Ammon's horn (tissue), 1 donor: ENCODE measurements around the gene BTBD17.

Source experiments
- DNase-seq: peaks from one replicate; pipeline ENCODE4 v3.0.0-alpha.2; 2016; ENCODE audit warnings: low spot score

The BTBD17 gene

DNA sequence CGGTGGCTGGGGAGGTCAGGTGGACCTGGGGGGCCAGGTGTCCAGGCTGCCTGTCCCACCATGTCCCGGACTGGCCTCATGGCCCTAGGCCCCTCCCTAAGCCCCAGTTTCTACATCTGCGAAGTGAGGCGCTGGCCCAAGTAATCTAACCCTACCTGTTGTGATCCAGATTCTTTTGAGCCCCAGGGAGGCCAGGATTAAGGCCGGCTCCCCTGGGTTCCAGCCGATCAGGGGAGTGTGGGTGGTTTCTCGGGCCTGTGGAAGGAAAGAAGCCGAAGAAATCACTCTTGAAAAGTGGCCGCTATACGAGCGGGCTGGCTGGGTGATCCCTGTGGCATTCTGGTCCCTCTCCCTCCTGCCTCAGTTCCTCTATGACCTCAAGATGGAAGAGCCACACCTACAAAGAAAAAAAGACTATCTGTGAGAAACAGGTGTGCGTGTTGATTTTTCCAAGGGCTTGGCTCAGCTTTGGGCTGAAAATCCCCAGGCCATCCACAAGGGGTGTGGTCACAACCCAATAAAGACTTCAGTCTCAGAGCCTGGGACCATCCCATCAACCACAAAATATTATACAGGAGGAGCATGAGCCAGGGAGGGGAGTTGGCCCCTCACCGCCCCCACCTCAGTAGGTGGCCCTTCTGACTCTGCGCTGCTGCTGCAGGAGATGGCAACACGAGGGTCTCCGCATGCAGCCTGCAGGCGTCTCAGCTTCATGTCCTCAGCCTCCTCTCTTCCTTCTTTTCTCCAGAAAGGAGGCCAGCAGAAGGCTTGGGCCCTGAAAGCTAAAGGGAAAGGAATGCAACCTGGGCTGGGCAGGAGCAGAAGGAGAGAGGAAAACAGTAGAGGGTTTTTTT lies 25.9 kb upstream of the BTBD17 start:
- no peak for DNase-seq

DNA sequence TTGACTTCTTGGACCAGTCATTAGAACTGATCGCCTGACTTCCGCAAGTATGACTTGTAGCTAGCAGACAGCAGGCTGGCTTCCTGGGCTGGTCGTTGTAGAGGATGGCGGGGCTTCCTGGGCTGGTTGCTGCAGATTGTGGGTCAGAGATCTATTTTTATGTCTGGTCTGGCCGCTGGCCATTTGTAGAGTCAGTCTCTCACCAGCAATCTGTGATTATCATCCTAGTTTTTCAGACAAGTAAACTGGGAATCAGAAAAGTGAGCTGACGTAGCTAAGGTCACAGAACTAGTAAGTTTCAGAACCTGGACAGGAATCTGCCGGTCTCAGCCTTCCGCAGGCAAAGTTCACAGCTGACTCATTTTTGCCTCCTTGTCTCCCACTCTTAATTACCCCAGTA lies 24.7 kb upstream of the BTBD17 start:
- DNase-seq, result no peak

DNA sequence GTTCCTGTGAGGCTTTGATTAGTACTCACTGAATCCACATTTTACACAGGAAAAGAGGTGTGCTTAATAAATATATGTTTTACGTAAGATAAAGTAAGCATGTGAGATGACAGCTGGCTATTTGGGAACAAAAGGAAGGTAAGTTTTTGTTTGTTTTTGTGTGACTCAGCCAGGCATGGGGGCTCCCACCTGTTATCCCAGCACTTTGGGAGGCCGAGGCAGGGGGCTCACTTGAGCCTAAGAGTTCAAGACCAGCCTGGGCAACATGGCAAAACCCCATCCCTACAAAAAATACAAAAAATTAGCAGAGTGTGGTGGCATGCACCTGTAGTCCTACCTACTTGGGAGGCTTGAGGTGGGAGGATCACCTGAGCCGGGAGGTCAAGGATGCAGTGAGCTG lies 23.5 kb upstream of the BTBD17 start:
- no peak for DNase-seq

DNA sequence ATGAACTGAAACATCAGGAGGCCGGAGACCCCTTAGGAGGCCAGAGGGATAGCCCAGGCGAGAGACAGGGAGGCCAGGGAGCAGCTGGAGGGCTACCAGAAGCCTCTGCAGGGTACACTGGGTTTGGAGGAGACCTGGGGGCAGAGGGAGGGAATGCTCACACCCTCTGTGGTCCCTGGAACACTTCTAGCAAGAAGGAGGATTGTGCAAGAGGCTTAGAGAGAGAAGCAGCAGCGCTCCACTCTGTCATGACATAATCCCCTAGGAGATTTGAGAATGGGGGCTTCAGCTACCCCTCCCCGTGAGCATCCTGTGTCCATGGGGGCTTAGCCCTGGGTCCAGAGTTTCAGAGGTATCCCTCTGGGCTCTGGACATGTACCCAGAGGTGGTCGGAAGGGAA lies 21.5 kb upstream of the BTBD17 start:
- DNase-seq, result no peak

DNA sequence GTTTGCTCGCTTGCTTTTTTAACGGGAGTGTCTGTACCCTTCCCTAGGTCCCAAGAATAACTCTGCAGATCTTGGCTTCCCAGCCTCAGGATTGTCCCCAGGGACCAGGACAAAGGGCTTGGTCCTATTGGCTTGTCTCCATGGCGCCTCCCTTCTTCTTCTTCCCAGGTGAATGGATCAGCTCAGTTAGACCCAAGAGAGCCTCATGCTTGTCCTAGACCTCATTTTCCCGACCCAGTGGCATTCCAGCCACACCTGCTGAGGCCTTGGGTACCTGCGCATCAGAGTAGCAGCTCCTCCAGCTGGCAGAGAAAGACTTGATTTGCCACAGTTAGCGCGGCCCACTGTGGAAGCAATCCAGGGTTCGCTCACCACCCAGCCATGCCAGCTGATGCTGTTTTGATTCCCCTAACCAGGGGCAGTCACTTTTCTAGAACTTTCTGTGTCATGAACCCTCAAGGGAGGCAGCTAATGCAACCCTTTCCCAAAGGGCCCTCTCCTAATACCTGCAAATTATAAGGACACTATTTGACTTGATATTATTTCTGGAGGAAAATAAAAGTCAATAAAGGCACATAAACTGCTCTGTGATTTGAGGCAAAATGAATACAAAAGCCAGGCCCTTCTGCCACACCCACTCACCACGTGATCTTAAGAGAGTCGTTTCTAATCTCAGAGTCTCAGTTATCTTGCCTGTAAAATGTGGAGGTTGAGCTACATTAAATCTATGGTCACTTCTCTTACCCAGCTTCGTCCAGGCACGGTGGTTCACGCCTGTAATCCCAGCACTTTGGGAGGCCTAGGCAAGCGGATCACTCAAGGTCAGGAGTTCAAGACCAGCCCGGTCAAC lies 19.5 kb upstream of the BTBD17 start:
- no peak for DNase-seq

DNA sequence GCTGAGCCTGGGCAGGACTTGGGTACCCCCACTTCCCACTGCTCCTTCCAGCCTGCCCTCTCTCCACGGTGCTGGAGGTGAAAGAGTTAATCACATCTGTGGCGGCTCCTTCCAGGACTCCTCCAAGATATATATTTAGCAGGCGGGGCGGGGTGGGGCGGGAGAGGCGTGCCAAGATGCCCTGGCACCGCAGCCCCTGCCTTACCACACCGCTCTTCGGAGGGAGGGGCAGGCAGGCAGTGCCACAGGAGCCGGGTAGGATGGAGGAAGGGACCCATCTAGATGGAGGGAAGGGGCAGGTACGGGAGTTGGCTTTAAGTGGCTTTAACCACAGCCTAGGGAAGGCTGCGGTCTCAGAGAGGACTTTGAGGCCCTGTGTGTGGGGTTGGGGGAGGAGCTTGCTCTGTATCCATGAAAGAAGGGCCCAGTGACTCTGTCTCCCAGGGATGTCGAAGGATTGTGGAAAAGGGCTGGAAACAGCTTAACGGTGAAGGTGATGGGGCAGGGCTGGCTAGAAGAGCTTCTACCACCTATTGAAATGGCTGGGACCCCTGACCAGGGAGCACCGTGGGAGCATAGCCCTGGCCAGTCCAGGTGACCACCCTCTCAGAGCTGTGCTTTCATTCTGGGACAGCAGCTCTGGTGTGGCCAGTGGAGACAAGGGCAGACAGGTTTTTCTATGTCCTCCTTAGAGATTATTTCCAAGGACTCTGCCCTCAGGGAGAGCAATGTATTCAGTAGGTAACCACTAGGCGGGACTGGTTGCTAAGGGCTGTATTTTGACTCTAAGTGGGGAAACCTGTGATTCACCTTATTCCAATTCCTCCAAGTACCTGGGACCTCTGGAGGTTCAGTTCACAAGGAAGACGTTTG lies 18.7 kb upstream of the BTBD17 start:
- DNase-seq, result no peak

DNA sequence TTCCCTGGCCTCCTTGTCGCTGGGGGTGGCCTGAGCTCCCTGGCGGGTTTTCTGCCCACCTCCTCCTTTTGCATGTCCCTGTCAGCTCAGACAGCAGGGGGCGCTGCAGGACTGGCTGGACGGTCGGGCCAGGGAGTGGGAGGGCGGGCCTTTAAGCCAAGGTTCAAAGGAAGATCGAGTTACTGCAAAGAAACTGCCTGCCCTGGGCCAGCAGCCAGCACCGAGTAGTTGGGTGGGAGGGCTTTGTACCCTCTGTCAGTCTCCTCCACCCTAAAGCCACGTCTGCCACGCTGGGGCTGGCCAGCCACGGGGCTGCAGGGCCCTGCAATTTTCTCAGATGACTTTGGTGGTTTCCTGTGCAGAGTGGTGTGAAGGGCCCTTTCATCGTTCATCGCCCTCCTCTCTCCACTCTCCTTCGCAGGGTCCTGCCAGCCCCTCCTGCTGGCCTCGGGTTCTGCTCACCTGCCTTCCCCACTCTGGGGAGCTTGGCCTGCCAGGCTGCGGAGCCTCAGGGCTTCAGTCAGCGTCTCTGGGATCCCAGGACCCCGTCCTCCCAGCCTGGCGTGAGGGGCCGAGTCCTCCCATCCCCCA lies 17.9 kb upstream of the BTBD17 start:
- DNase-seq, result peak; percentile 91

DNA sequence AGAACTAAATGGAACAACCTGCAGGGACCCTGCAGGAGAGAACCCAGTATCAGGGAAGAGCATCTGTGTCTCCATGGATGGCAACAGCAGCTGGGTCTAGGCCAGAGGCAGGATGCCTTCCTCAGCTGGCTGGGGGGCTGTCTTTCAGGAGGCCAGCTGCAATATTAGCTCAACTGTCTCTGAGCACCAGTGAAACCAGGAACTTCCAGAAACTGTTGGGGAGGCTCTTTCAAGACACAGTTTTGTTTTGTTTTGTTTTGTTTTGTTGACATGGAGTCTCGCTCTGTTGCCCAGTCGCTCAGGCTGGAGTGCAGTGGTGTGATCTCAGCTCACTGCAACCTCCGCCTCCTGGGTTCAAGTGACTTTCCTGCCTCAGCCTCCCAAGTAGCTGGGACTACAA lies 13.2 kb upstream of the BTBD17 start:
- no peak for DNase-seq

DNA sequence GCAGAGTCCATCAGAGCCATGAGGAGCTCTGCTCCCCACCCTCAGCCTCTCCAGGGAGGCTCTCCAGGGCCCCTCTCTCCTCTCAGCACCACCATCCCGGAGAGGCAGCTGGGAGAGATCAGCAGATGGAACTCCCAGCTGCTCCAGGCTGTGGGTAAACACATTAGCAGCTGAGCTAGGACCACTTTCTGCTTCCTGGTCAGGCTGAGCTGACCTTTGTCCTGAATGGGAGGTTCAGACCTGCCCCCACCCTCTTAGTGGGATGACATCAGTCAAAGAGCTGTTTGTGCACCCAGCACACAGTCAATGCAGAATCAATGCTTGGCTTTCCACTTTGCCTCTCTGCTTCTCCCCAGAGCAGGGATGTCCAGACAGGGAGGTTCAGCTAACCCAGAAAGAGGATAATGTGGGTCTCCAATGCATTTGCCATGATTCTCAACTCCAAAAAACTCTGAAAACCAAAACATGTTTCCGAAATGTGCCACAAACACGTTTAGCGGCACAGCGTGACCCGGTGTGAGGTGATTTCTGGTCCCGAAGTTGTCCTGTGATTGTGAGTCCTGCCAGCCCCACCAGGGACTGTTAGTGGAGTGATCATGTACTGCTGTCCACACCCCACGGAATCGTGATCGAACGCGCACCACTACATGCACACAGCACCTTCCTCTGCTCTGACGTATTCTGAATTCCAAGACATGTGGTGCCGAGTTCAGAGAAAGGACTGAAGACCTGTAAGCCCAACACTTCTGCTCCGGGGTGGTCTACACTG lies 12.4 kb upstream of the BTBD17 start:
- peak; percentile 95 for DNase-seq

DNA sequence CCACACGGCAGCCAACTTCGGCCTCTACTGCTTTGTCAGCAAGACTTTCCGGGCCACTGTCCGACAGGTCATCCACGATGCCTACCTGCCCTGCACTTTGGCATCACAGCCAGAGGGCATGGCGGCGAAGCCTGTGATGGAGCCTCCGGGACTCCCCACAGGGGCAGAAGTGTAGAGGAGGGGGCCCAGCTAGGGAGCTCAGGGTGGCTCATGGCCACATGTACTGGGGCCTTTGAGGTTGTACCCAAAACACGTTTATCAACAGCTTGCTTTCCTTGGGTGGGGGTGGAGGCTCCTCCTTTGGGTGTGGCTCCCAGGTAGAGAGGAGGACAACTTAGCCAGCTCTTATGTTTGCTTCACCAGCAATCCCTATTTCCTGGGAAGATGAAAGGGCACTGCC lies 10.8 kb upstream of the BTBD17 start:
- DNase-seq, result no peak

DNA sequence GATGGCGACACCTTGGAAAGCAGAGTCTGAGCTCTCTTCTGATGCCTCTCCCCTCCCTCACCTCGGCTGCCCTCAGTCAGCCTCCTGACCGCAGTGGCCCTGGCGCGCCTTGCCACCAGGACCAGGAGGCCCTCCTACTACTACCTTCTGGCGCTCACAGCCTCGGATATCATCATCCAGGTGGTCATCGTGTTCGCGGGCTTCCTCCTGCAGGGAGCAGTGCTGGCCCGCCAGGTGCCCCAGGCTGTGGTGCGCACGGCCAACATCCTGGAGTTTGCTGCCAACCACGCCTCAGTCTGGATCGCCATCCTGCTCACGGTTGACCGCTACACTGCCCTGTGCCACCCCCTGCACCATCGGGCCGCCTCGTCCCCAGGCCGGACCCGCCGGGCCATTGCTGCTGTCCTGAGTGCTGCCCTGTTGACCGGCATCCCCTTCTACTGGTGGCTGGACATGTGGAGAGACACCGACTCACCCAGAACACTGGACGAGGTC lies 10.0 kb upstream of the BTBD17 start:
- DNase-seq, result no peak

DNA sequence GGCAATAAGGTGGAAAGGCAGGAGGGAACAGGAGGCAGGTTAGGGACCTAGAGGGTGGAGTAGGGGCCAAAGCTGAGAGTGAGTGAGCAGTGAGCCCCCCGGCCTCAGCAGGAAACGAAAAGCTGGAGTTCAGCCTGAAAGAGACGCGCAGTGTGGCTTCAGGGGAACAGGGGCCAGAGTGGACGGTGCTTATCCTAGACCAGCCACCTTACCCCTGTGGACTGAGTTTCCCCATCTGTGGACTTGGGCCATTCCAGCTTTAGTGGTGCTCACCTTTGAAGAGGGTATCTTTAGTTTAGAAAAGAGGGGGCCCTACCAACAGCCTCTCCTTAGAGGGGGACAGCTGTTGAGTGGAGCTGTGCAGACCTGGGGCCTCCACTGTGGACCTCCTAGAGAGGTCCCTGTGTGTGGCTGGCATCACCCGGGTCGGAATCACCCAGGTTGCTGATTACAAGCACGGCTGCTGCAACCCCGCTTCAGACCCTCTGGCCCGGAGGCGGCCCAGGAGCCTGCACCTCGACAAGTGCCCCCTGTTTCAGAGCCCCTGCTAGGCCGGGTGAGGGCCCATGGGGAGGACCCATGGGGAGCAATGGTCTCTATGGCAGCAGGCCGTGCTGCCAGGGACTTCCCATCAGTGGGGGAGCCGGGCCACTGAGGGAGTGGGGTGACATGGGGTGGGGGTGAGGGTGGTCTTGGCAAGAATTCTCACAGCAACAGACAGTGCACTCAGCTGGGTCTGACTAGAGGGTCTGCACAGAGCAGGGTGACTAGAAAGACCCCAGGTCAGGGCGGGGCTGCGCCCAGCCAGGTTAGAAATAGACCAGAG lies 8.2 kb upstream of the BTBD17 start:
- DNase-seq, result no peak

DNA sequence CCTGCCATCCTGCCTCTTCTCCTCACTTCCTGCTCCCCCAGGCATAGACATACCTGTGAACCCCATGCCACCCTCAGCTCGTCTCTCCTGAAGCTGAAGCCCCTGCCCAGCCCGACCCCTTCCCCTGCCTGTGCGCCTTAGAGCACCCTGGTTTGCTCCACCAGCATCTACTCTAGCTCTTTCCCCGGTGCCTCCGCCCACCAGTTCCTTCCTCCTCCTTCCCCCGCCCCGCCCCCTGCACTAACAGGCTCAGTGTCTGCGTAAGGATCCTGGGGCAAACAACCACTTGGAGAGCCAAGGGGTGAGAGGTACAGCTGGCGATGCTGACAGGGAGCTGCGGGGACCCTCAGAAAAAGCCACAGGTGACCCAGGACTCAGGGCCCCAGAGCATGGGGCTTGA lies 7.6 kb upstream of the BTBD17 start:
- peak; percentile 33 for DNase-seq

DNA sequence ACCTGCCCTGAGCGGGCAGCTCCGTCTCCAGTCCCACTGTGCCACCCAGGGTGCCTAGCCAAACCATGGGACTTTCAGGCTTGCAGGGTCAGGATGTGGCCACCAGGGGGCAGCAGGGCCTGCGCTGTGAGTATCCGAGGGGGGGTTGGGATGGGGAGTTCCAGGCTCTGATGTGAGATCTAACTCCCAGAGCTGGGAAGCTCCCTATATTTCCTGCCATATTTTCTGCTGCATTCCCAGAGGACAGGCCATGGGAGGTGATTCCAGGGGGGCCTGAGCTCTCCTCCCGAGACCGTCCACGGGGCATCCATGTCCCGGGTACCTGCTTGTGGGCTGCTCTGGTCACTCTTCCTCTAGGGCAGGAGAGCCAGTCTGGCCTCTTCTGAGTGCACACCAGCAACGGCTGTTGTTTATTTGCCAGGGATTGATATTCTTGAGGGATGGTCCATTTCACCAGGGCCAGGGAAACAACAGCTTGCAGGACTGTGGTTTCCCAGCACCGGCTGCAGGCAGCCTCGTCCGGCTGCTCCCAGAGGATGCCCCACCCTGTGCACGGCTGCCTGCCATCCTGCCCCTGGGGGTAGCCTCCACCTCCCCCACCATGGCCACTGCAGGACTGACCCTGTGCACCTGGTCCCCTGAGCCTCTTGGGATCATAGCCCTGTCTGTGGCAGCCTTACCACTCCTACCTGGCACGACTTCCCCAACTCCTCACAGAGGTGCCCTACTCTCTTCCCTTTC lies 6.8 kb upstream of the BTBD17 start:
- DNase-seq, result peak; percentile 86

DNA sequence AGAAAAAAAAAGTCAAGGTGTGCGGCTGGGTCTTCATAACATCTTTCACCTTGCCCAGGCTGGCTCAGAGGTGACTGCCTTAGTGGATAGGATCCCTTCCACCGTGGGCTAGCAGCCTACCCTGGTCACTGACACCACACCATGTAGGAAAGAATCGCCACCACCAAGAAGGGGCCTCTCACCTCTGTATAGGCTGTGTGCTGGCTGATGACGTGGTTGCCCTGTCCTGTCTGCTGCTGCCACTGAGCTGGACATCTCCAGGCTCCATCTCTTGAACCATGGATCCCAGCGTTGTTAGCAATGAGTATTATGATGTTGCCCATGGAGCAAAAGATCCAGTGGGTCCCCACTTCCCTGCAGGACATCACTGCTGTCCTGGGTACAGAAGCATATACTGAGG lies 5.5 kb upstream of the BTBD17 start, which contains the start of gene GPR142:
GPR142 (plus strand) TSS at position 301 of the 400 bp plus-strand sequence. CDS start 2,035 bp downstream, outside the sequence.
- DNase-seq, result no peak

DNA sequence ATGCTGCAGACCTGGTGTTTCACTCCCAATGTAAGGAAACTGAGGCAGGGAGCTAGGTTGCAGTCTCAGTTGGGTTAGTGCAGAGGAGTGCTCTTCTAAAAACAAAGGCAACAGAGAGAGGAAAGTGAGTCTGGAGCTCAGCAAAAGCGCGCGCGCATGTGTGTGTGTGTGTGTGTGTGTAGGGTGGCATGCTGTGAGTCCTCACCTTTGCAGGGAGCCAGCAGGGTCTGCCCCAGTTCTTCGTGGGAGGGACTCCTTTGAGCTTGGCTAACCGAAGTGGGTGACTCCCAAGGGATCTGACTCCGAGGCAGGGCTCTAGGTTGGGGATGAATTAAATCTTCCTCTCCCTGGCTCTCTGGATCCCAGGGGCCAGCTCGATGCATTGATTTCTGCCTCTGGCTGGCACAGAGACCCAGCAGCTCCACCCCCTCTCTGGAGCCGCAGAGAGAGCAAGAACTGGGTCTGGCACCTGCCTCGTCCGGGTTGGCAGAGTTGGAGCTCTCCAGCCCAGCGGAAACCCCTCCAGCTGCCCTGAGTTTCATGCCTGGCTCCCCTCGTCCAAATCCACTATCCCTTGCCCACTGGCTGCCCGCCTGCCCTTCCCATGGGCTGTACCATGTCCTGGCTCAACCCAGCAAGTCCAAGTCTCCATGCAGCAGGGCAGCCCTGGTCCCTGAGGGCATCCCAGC lies 1.3 kb upstream of the BTBD17 start:
- DNase-seq, result peak; percentile 65

DNA sequence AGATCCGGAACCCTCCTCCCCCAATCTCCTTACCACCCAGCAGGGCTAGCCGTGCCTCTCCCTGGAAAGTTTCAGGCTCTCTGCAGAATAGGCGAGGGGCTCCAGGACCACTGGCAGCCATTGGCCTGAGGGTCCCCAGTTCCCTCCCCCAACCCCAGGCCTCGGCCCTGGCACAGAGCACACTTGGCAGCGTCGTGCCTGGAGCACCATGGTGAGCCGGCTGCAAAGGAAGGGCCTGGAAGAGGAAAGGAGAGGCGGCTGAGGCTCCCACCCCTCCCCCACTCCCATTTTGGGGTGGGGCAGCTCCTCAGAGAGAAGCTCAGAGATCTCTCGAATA lies 369 bp upstream of the BTBD17 start:
- DNase-seq, result no peak

DNA sequence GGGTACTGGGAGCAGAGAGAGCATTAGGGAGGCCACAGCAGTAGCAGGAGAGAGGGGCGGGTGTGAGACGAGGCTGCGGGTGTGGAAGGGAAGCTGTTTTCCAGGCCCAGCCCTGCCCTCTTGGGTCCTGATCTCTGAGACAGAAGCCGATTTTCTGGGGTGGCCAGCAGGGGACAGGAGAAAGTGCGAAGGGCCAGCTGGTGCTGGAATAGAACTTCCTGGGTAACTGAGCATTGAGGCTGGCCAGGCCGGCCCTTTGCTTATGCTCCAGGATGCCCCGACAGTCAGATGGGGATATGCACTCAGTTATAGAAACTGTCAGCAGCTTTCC lies 804 bp downstream of the BTBD17 start:
- no peak for DNase-seq

DNA sequence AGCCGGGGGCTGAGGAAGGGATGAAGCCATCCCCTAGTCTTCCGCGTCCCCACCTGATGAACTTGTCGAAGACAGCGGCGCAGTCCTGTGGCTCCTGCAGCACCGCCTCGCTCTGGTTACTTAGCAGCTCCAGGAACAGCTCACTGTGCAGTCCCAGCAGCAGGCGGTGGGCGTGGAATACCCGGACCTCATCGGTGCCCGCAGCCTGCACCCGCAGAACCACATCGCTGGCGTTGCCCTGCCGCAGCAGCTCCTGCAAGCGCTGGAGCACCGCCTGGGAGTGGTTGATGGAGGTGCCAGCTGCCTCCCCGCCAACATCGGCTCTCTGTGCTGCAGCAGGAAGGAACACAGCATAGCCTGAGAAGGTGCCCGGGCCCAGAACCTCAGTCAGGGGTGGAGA lies 1.8 kb downstream of the BTBD17 start:
- DNase-seq, result peak; percentile 27
